Liver (tissue), 9 donors: Measurements from ENCODE around the gene FLNB. TPM values are rescaled to one million over a fixed set of nuclear protein-coding genes. Genes with fewer than 3 reads are reported as not detected.

Source experiments
- DNase-seq: peaks from one replicate; pipeline ENCODE4 v3.0.0-alpha.2; 2017; ENCODE audit warnings: low spot score
- H3K27ac ChIP-seq, 2 donors: one replicate each; pipeline ENCODE4 v1.7.0; 2013; ENCODE audit warnings: inconsistent platforms in 2 of 2, low read length in 2 of 2, control low read depth in 1 of 2, low read depth in 1 of 2, mild to moderate bottlenecking in 1 of 2
- H3K27me3 ChIP-seq, 4 donors: one replicate each; pipeline versions ENCODE4 v1.6.1 to v1.7.0; 2013; ENCODE audit warnings: low read length in 3 of 4, inconsistent platforms in 1 of 4, mild to moderate bottlenecking in 1 of 4, moderate library complexity in 1 of 4; ENCODE audit not compliant: control insufficient read depth in 4 of 4, insufficient read depth in 4 of 4
- H3K36me3 ChIP-seq, 4 donors: one replicate each; pipeline versions ENCODE4 v1.6.1 to v1.7.0; 2013; ENCODE audit warnings: low read length in 3 of 4, mild to moderate bottlenecking in 3 of 4, low read depth in 1 of 4, moderate library complexity in 1 of 4; ENCODE audit not compliant: control insufficient read depth in 4 of 4, insufficient read depth in 3 of 4
- H3K4me1 ChIP-seq, 4 donors: one replicate each; pipeline versions ENCODE4 v1.6.1 to v1.7.0; 2013; ENCODE audit warnings: low read length in 3 of 4, mild to moderate bottlenecking in 3 of 4, moderate library complexity in 1 of 4; ENCODE audit not compliant: control insufficient read depth in 4 of 4, insufficient read depth in 4 of 4
- H3K4me3 ChIP-seq, 3 donors: one replicate each; pipeline versions ENCODE4 v1.6.1 to v1.7.0; 2013; ENCODE audit warnings: low read length in 3 of 3, control low read depth in 1 of 3, low read depth in 1 of 3, mild to moderate bottlenecking in 1 of 3
- H3K9ac ChIP-seq, 2 donors: one replicate each; pipeline ENCODE4 v1.7.0; 2013; ENCODE audit warnings: low read length in 2 of 2, mild to moderate bottlenecking in 2 of 2, moderate library complexity in 2 of 2, control low read depth in 1 of 2, low read depth in 1 of 2
- H3K9me3 ChIP-seq, 4 donors: one replicate each; pipeline versions ENCODE4 v1.6.1 to v1.7.0; 2013; ENCODE audit warnings: low read length in 3 of 4; ENCODE audit not compliant: control insufficient read depth in 4 of 4
- ATF3 ChIP-seq: IDR thresholded peaks from 2 replicates; pipeline ENCODE4 v1.6.1; 2016; ENCODE audit warnings: antibody characterized with exemption
- CTCF ChIP-seq: fragments of 150-350 bp; IDR thresholded peaks from 2 replicates; pipeline ENCODE4 v1.5.1; 2017; ENCODE audit warnings: improper control_type of control experiment, low read depth, low read length; ENCODE audit not compliant: missing input control
- EGR1 ChIP-seq, 2 donors: IDR thresholded peaks; 2 replicates each; pipeline ENCODE4 v1.6.1; 2016 to 2018; ENCODE audit warnings: antibody characterized with exemption in 2 of 2, low read depth in 2 of 2
- FOXA1 ChIP-seq: IDR thresholded peaks from 2 replicates; pipeline ENCODE4 v1.6.1; 2016; ENCODE audit warnings: antibody characterized with exemption
- FOXA2 ChIP-seq: IDR thresholded peaks from 2 replicates; pipeline ENCODE4 v1.6.1; 2016; ENCODE audit warnings: antibody characterized with exemption
- GABPA ChIP-seq, 2 donors: IDR thresholded peaks in 1 of 2; conservative IDR thresholded peaks in 1 of 2; 2 replicates each; pipeline ENCODE4 v1.6.1; 2016; ENCODE audit warnings: antibody characterized with exemption in 2 of 2, mild to moderate bottlenecking in 1 of 2, moderate library complexity in 1 of 2
- HNF4A ChIP-seq, 2 donors: conservative IDR thresholded peaks; 2 replicates each; pipeline ENCODE4 v1.6.1; 2016; ENCODE audit warnings: antibody characterized with exemption in 2 of 2, mild to moderate bottlenecking in 2 of 2
- HNF4G ChIP-seq: IDR thresholded peaks from 2 replicates; pipeline ENCODE4 v1.6.1; 2016; ENCODE audit warnings: antibody characterized with exemption
- MAX ChIP-seq: IDR thresholded peaks from 2 replicates; pipeline ENCODE4 v1.6.1; 2016; ENCODE audit warnings: antibody characterized with exemption
- NR2F2 ChIP-seq: IDR thresholded peaks from 2 replicates; pipeline ENCODE4 v1.6.1; 2016; ENCODE audit warnings: antibody characterized with exemption
- RAD21 ChIP-seq, 2 donors: IDR thresholded peaks; 2 replicates each; pipeline ENCODE4 v1.6.1; 2016; ENCODE audit warnings: antibody characterized with exemption in 2 of 2, mild to moderate bottlenecking in 2 of 2
- REST ChIP-seq: IDR thresholded peaks from 2 replicates; pipeline ENCODE4 v1.6.1; 2016; ENCODE audit warnings: antibody characterized with exemption, mild to moderate bottlenecking
- RXRA ChIP-seq, 2 donors: IDR thresholded peaks; 2 replicates each; pipeline ENCODE4 v1.6.1; 2017 to 2018; ENCODE audit warnings: antibody characterized with exemption in 2 of 2, mild to moderate bottlenecking in 1 of 2
- SP1 ChIP-seq: IDR thresholded peaks from 2 replicates; pipeline ENCODE4 v1.6.1; 2018; ENCODE audit warnings: antibody characterized with exemption, mild to moderate bottlenecking
- TAF1 ChIP-seq: conservative IDR thresholded peaks from 2 replicates; pipeline ENCODE4 v1.6.1; 2016; ENCODE audit warnings: antibody characterized with exemption, mild to moderate bottlenecking
- ZBTB33 ChIP-seq: IDR thresholded peaks from 2 replicates; pipeline ENCODE4 v1.6.1; 2016; ENCODE audit warnings: antibody characterized with exemption
- WGBS: extraction: QIAGEN DNeasy Blood & Tissue Kit; methylation state at CpG from one replicate; pipeline ENCODE4 v1.1.7; 2013; 5-methylcytosine and 5-hydroxymethylcytosine counted together
- polyA plus RNA-seq, 2 donors: library from polyadenylated mRNA; stranded (reverse) in 1 of 2; unstranded in 1 of 2; fragments of 200-250 nt in 1 of 2; fragments of >200 nt in 1 of 2; fragmentation: Nextera tagmentation in 1 of 2; extraction: Ambion mirVana in 1 of 2; gene quantifications; one replicate each; pipeline versions ENCODE4 v1.2.1 to v1.2.3, GENCODE V29; 2013 to 2015
- total RNA-seq, 2 donors: library from RNA; depleted of rRNA; stranded (reverse); fragments of >200 nt; gene quantifications; one replicate each; pipeline ENCODE4 v1.2.3, GENCODE V29; 2014
- donor health status: healthy.
- donor health status: healthy.
- donor health status: healthy.
- donor health status: healthy.
- donor health status: healthy.

FLNB gene
- total and polyA plus RNA-seq, 4 donors = 22.9 to 124 (median 44.3) TPM

- WGBS = 88% methylated on average over 5 of the region's 5 CpGs
These were observed 5.1 kb upstream of the FLNB start for GRCh38 chr3:58003093-58003492.

GRCh38 chr3:58004973-58005372 lies 3.2 kb upstream of the FLNB start:
- Histone ChIP-seq H3K36me3 (no peaks in the 10 kb centered on the region), H3K4me1 (peaks cover 0 to 20% (median 4%) of the 10 kb centered on the region in 4 donors), H3K9ac (no peak overlapping the region), H3K27ac (no peak overlapping the region), H3K9me3 (no peaks in the 10 kb centered on the region), H3K4me3 (no peak overlapping the region), H3K27me3 (no peaks in the 10 kb centered on the region)
- no peak for DNase-seq
- TF ChIP-seq TAF1 (no peak), RAD21 (IDR thresholded peaks at IDR 0.05) (no peak), ATF3 (no peak), CTCF (no peak)
- WGBS = 94% methylated on average over 6 of the region's 6 CpGs

More at GRCh38 chr3:58003093-58003492, 5.1 kb upstream of the FLNB start:
- DNase-seq = no peak
- peaks cover 0 to 11% (median 0%) of the 10 kb centered on the region in 4 donors for H3K4me1 ChIP-seq
- H3K9ac ChIP-seq = no peak overlapping the region
- no peak overlapping the region for H3K4me3 ChIP-seq
- H3K27me3 ChIP-seq = no peaks in the 10 kb centered on the region
- no peaks in the 10 kb centered on the region for H3K9me3 ChIP-seq
- TF ChIP-seq RXRA (IDR thresholded peaks at IDR 0.05) (no peak), TAF1 (no peak), FOXA2 (no peak), MAX (no peak), EGR1 (IDR thresholded peaks at IDR 0.05; ENCODE audit: low read depth in 2 of 2) (no peak), CTCF (no peak), HNF4A (conservative IDR thresholded peaks at IDR 0.05) (no peak), GABPA (IDR thresholded peaks at IDR 0.05 in 1 of 2, conservative IDR thresholded peaks at IDR 0.05 in 1 of 2) (no peak)
- no peaks in the 10 kb centered on the region for H3K36me3 ChIP-seq
- H3K27ac ChIP-seq = no peak overlapping the region

GRCh38 chr3:58005669-58006068 lies 2.6 kb upstream of the FLNB start:
- H3K27ac ChIP-seq = no peak overlapping the region
- WGBS = 84% methylated on average over 2 of the region's 2 CpGs
- no peaks in the 10 kb centered on the region for H3K9me3 ChIP-seq
- H3K27me3 ChIP-seq = no peaks in the 10 kb centered on the region
- DNase-seq = no peak
- peaks cover 0 to 27% (median 10%) of the 10 kb centered on the region in 4 donors for H3K4me1 ChIP-seq
- H3K4me3 ChIP-seq = no peak overlapping the region
- no peak overlapping the region for H3K9ac ChIP-seq
- no peaks in the 10 kb centered on the region for H3K36me3 ChIP-seq
- TF ChIP-seq NR2F2 (no peak), ZBTB33 (no peak), CTCF (no peak), REST (no peak), SP1 (no peak), FOXA1 (no peak), HNF4G (no peak)
